Aorta (tissue), 5 donors: Measurements from ENCODE around the gene C16orf90. TPM values are rescaled to one million over a fixed set of nuclear protein-coding genes. Genes with fewer than 3 reads are reported as not detected.
"Not testable (repeated sequence)": the region's sequence is repeated elsewhere in the genome, so short reads cannot be mapped to it uniquely, and the experiment has no call there.

ENCODE experiments used
- ATAC-seq: fragments of 200-7000 bp; cut with Tn5 transposase; one replicate; pipeline ENCODE4 v1.9.1; 2022; ENCODE audit warnings: moderate library complexity; ENCODE audit not compliant: low FRiP score
- DNase-seq, 2 donors: peaks; one replicate each; pipeline ENCODE4 v3.0.0-alpha.2; 2020
- H3K27ac ChIP-seq, 2 donors: one replicate each; pipeline ENCODE4 v1.5.1; 2013; ENCODE audit warnings: low read length in 2 of 2, mild to moderate bottlenecking in 2 of 2, moderate library complexity in 2 of 2, control low read depth in 1 of 2, inconsistent platforms in 1 of 2, low read depth in 1 of 2
- H3K27me3 ChIP-seq, 2 donors: one replicate each; pipeline ENCODE4 v1.6.1; 2013; ENCODE audit warnings: control low read depth in 1 of 2, low read length in 1 of 2, mild to moderate bottlenecking in 1 of 2, moderate library complexity in 1 of 2; ENCODE audit not compliant: insufficient read depth in 2 of 2, control insufficient read depth in 1 of 2
- H3K36me3 ChIP-seq, 2 donors: one replicate each; pipeline ENCODE4 v1.6.1; 2013; ENCODE audit warnings: control low read depth in 1 of 2, low read length in 1 of 2, mild to moderate bottlenecking in 1 of 2; ENCODE audit not compliant: insufficient read depth in 2 of 2, control insufficient read depth in 1 of 2
- H3K4me1 ChIP-seq, 2 donors: one replicate each; pipeline ENCODE4 v1.6.1; 2013; ENCODE audit warnings: low read length in 2 of 2, control low read depth in 1 of 2, mild to moderate bottlenecking in 1 of 2, moderate library complexity in 1 of 2; ENCODE audit not compliant: insufficient read depth in 2 of 2, control insufficient read depth in 1 of 2
- H3K4me3 ChIP-seq, 2 donors: one replicate each; pipeline ENCODE4 v1.5.1; 2013; ENCODE audit warnings: low read length in 2 of 2, control low read depth in 1 of 2, mild to moderate bottlenecking in 1 of 2
- H3K9me3 ChIP-seq: one replicate; pipeline ENCODE4 v1.6.1; 2013; ENCODE audit warnings: mild to moderate bottlenecking, low read length; ENCODE audit not compliant: control insufficient read depth
- WGBS, 2 donors: extraction: QIAGEN DNeasy Blood & Tissue Kit; methylation state at CpG; one replicate each; pipeline ENCODE4 v1.1.7; 2013; 5-methylcytosine and 5-hydroxymethylcytosine counted together
- intact Hi-C, 2 donors: fragments of 100-400 bp; cut with DNase I; formaldehyde crosslinking; loops; one replicate each; pipeline versions ENCODE4 v1.14.2 to v1.15.0; 2022
- polyA plus RNA-seq, 2 donors: library from polyadenylated mRNA; stranded (reverse); fragments of 200-250 nt; gene quantifications; one replicate each; pipeline ENCODE4 v1.2.3, GENCODE V29; 2013
- total RNA-seq, 2 donors: library from RNA; stranded (reverse); fragmentation: NEBNext Ultra II Directional; extraction: Animal tissue kit (Norgen Biotek cat#: 25700); gene quantifications; one replicate each; pipeline ENCODE4 v1.2.1, GENCODE V29; 2021
- donor health status: healthy with polysubstance abuse.
- donor health status: Bipolar disorder and iron deficiency.
- donor health status: DM: no; HTN: no; CAD: no.
- donor health status: DM: no; HTN: no; CAD: no.
- donor health status: DM: yes; HTN: yes; CAD: no.

The C16orf90 gene
- total and polyA plus RNA-seq, 4 donors: not detected

DNA sequence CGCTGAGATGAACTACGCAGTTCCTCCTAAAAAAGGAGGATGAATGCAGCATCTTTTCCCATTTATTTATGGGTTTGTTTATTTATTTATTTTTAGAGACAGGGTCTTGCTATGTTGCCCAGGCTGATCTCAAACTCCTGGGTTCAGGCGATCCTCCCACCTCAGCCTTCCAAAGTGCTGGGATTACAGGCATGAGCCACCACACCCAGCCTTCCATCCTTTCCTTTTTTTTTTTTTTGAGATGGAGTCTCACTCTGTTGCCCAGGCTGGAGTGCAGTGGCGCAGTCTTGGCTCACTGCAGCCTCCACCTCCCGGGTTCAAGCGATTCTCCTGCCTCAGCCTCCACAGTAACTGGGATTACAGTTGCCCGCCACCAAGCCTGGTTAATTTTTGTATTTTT is 20.4 kb downstream of the C16orf90 start:
- intact Hi-C loops, DNase-seq, H3K27ac ChIP-seq, H3K4me1 ChIP-seq, H3K36me3 ChIP-seq, ATAC-seq, H3K9me3 ChIP-seq, H3K4me3 ChIP-seq, H3K27me3 ChIP-seq: not testable (repeated sequence)
- 96 to 97% methylated on average over 7 of the region's 7 CpGs for WGBS, 2 donors

DNA sequence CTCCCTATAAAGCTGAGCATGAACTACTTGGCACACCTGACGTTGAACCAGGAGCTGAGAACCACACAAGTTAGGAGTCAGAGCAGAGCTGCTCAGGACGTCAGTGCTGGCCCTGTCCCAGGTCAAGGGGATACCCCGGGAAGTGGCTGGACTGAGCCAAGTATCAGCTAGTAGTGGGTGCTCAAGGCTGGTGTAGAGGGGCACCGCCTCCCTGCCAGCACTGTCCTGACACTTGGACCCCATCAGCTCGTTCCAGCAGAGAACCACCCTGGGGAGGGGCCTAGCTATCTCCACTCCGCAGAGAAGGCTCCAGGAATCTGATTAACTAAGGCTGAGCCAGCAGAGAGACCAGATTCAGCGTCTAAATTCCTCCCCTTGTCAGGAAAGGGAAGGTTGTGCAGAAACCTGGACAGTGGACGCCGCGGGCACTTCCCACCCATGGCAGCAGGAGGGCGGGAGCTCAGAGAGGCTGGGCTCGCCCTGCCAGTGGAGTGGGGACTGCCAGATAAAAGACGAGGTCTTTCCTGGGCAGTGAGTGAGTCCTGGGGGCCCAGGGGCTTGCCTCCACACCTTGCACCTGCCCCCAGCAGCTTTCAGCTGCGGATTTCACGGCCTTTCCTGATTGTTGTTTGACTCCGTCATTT is 21.0 kb downstream of the C16orf90 start:
- ATAC-seq (no peak), DNase-seq (no peak)
- WGBS, 2 donors: 78 to 81% methylated on average over 16 of the region's 16 CpGs
- intact Hi-C loops: no loop called here
- H3K27me3 ChIP-seq: no peaks in the 10 kb centered on the region
- H3K36me3 ChIP-seq: no peaks in the 10 kb centered on the region
- no peak overlapping the region for H3K4me3 ChIP-seq
- H3K27ac ChIP-seq: no peak overlapping the region
- no peaks in the 10 kb centered on the region for H3K4me1 ChIP-seq
- no peaks in the 10 kb centered on the region for H3K9me3 ChIP-seq

DNA sequence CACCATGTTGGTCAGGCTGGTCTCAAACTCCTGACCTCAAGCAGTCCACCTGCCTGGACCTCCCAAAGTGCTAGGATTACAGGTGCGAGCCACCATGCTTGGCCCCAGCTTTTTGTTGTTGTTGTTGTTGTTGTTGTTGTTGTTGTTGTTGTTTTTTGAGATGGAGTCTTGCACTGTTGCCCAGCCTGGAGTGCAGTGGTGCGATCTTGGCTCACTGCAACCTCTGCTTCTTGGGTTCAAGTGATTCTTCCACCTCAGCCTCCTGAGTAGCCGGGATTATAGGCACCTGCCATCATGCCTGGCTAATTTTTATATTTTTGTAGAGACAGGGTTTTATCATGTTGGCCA is 21.7 kb downstream of the C16orf90 start:
- H3K27me3 ChIP-seq, H3K4me3 ChIP-seq, DNase-seq, intact Hi-C loops, H3K4me1 ChIP-seq, ATAC-seq, H3K27ac ChIP-seq, H3K36me3 ChIP-seq, H3K9me3 ChIP-seq: not testable (repeated sequence)
- 85 to 98% methylated on average over 3 of the region's 3 CpGs for WGBS, 2 donors

DNA sequence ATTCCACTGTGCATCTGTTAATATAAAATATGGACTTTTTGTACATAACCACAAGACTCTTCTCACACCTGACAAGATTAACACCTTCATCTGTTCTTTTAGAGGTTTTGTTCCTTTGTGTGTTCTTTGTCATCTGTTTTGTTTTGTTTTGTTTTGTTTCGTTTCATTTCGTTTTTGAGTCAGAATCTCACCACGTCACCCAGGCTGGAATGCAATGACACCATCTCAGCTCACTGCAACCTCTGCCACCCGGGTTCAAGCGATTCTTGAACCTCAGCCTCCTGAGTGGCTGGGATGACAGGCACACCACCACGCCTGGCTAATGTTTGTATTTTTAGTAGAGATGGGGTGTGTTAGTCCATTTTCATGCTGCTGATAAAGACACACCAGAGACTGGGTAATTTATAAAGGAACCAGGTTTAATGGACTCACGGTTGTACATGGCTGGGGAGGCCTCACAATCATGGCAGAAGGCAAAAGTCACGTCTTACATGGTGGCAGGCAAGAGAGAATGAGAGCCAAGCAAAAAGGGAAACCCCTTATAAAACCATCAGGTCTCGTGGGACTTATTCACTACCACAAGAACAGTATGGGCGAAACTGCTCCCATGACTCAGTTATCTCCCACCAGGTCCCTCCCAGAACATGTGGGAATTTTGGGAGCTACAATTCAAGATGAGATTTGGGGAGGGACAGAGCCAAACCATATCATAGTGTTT is 22.3 kb downstream of the C16orf90 start:
- no peaks in the 10 kb centered on the region for H3K27me3 ChIP-seq
- ATAC-seq (no peak), DNase-seq (no peak)
- no peaks in the 10 kb centered on the region for H3K36me3 ChIP-seq
- intact Hi-C loops: no loop called here
- 71 to 81% methylated on average over 10 of the region's 10 CpGs for WGBS, 2 donors
- H3K27ac ChIP-seq: no peak overlapping the region
- H3K4me3 ChIP-seq: no peak overlapping the region
- H3K4me1 ChIP-seq: no peaks in the 10 kb centered on the region
- H3K9me3 ChIP-seq: no peaks in the 10 kb centered on the region

DNA sequence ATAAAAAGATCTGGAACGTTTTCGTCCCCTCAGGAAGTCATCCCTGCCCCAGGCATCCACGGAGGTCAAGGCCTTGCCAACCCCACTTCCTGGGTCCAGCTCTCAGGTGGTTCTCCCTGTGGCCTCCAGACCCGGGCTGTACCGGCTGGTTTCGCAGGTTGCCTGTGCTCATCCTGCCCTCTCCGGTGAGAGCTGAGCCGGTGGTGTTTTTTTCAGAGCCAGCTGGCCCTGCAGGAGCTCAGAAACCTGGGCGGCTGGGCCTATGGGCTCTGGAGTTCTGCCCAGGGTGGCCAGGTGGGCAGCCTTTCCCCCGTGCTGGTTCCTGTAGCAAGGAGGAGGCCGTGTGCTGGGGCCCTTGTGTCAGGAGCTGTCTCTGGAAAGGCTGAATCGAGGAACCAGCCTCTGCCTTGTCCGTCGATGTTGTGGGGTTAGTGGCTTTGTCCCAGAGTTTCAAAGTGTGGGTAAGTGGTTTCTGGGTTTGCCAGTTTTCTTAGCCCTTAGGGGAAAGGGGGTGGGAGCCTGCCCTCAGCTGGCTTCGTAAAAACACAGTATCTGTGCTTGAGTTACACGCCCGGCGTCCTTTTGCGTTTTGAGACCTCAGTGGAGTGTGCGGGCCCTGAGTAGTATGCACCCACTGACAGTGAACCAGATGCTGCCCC is 23.6 kb downstream of the C16orf90 start:
- WGBS, 2 donors: 91 to 92% methylated on average over 20 of the region's 20 CpGs
- intact Hi-C loops: no loop called here
- H3K4me1 ChIP-seq: no peaks in the 10 kb centered on the region
- ATAC-seq (no peak), DNase-seq (no peak)
- no peak overlapping the region for H3K27ac ChIP-seq
- H3K9me3 ChIP-seq: no peaks in the 10 kb centered on the region
- H3K36me3 ChIP-seq: no peaks in the 10 kb centered on the region
- no peak overlapping the region for H3K4me3 ChIP-seq
- H3K27me3 ChIP-seq: no peaks in the 10 kb centered on the region

DNA sequence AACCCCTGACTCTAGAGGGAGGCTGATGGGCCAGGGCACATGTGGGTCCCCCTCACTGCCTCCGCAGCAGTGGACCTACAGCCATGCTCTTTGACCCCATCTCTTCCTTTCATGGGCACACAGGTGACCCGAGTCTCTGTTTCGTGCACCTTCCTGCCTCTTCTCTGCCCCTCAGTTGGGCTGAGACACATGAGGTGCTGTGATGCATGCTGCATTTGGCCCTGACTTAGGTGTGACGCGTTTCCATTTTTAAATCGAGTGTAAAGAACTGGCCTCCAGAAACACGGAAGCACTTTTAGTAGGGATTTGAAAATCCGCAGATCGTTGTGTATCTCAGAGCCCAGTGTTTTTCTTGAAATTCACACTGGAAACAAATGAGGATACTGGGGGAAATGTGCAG is 24.6 kb downstream of the C16orf90 start:
- ATAC-seq: no peak

DNA sequence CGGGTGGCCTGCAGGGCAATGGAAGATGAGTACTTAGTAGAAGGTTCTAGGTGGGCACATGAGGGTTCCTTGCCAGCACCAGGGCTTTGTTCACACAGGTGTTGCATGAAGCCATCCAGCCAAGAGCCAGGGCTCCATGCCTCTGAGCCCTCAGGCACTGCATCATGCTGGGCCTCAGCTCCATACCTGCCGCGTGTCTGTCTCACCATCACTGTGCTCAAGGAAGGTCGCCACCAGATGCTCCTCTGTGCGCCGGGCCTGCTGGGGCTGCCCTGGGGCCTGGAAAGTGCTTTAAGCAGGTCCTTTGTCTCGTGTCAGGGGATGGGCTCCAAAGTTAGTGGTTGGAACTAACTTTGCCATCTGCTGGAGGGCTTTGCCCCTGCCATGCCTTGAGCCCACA is 25.6 kb downstream of the C16orf90 start:
- no peak overlapping the region for H3K4me3 ChIP-seq
- ATAC-seq (no peak), DNase-seq (peak in 1 of 2 donors; percentile 45)
- no peak overlapping the region for H3K27ac ChIP-seq
- WGBS, 2 donors: 86 to 91% methylated on average over 7 of the region's 7 CpGs
- intact Hi-C loops: no loop called here
- no peaks in the 10 kb centered on the region for H3K4me1 ChIP-seq
- no peaks in the 10 kb centered on the region for H3K9me3 ChIP-seq
- no peaks in the 10 kb centered on the region for H3K27me3 ChIP-seq
- no peaks in the 10 kb centered on the region for H3K36me3 ChIP-seq

More for the DNA sequence above, 24.6 kb downstream of the C16orf90 start:
- DNase-seq: no peak
- Histone ChIP-seq H3K36me3 (no peaks in the 10 kb centered on the region), H3K27me3 (no peaks in the 10 kb centered on the region), H3K9me3 (no peaks in the 10 kb centered on the region), H3K27ac (no peak overlapping the region), H3K4me3 (no peak overlapping the region), H3K4me1 (no peaks in the 10 kb centered on the region)
- intact Hi-C loops: no loop called here
- WGBS, 2 donors: 84 to 92% methylated on average over 8 to 9 of the region's 9 CpGs

DNA sequence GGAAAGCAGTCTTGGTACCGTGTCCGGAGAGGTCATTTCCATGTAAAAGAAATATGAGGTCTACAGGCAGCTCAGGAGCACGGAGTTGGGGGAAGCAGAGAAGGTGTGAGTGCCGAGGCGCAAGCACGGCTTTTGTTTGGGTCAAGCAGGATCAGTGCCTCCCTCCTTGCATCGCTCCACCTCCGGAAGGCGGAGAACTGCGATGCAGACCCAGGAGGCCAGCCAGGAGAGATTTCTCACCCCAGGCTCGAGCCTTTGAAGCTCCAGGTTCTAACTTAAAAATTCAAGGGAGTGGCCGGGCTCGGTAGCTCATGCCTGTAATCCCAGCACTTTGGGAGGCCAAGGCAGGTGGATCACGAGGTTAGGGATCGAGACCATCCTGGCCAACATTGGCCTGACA is 26.8 kb downstream of the C16orf90 start:
- no peaks in the 10 kb centered on the region for H3K4me1 ChIP-seq
- ATAC-seq: no peak
- no peaks in the 10 kb centered on the region for H3K27me3 ChIP-seq
- WGBS, 2 donors: 46 to 59% methylated on average over 15 of the region's 15 CpGs
- H3K27ac ChIP-seq: no peak overlapping the region
- peak in 1 of 2 donors; percentile 42 for DNase-seq
- H3K9me3 ChIP-seq: no peaks in the 10 kb centered on the region
- intact Hi-C loops: no loop called here
- no peaks in the 10 kb centered on the region for H3K36me3 ChIP-seq
- H3K4me3 ChIP-seq: no peak overlapping the region

DNA sequence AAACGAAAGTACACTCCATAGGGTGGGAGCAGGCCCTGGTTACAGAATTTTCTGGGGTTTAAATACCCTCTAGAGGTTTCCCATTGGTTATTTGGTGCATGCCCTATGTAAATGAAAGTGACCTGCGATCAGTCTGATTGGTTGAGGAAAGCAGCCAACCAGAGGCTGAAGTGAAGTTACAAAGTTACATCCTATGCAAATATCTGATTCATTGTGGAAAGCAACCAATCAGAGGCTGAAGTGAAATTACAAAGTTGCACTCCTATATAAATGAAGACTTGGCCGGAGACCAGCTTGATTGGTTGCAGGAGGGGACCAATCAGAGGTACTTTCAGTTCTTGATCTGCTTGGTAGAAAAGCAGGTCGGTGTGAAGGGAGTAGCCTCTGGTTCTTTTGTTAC is 27.4 kb downstream of the C16orf90 start:
- Histone ChIP-seq H3K36me3 (no peaks in the 10 kb centered on the region), H3K9me3 (no peaks in the 10 kb centered on the region), H3K27me3 (no peaks in the 10 kb centered on the region), H3K4me3 (no peak overlapping the region), H3K4me1 (no peaks in the 10 kb centered on the region), H3K27ac (no peak overlapping the region)
- no peak for DNase-seq
- ATAC-seq: no peak
- intact Hi-C loops: no loop called here
- WGBS, 2 donors: 83 to 84% methylated on average over 4 of the region's 4 CpGs
